HCT116 (cell line): ENCODE data around the gene PHF1.

ENCODE experiments used
- CBX3 ChIP-seq: IDR thresholded peaks from 2 replicates; pipeline ENCODE4 v1.6.1; 2012; ENCODE audit warnings: low read depth
- ELF1 ChIP-seq: IDR thresholded peaks from 2 replicates; pipeline ENCODE4 v1.6.1; 2012; ENCODE audit warnings: low read depth, borderline replicate concordance
- POLR2A ChIP-seq: IDR thresholded peaks from 2 replicates; pipeline ENCODE4 v1.7.0; 2011; ENCODE audit warnings: borderline replicate concordance; ENCODE audit not compliant: insufficient read depth, insufficient read length; ENCODE audit errors: extremely low read depth
- POLR2AphosphoS5 ChIP-seq: IDR thresholded peaks from 2 replicates; pipeline ENCODE4 v1.6.1; 2011; ENCODE audit warnings: mild to moderate bottlenecking, low read depth, low read length, moderate library complexity
- RAD21 ChIP-seq: IDR thresholded peaks from 2 replicates; pipeline ENCODE4 v1.6.1; 2012; ENCODE audit warnings: low read depth, mild to moderate bottlenecking
- SP1 ChIP-seq: IDR thresholded peaks from 2 replicates; pipeline ENCODE4 v1.6.1; 2012; ENCODE audit warnings: low read depth
- SRF ChIP-seq: IDR thresholded peaks from 2 replicates; pipeline ENCODE4 v1.6.1; 2012; ENCODE audit warnings: low read depth
- YY1 ChIP-seq: IDR thresholded peaks from 2 replicates; pipeline ENCODE4 v1.6.1; 2011; ENCODE audit warnings: low read length, low read depth, moderate library complexity, mild to moderate bottlenecking; ENCODE audit not compliant: insufficient replicate concordance; ENCODE audit errors: extremely low read depth
- ZFX ChIP-seq: fragments of 450-650 bp; IDR thresholded peaks from 2 replicates; pipeline ENCODE4 v1.6.1; 2017
- TF ChIP-seq, protein P1 (sequence below), 3 experiments: fragments of 200-600 bp in 1 of 3; sonication (generic) in 1 of 3; IDR thresholded peaks in 2 of 3; conservative IDR thresholded peaks in 1 of 3; 2 replicates each; pipeline ENCODE4 v1.5.1; 2012 to 2017; ENCODE audit warnings: low read depth in 2 of 3, low read length in 2 of 3, antibody characterized with exemption in 1 of 3, borderline replicate concordance in 1 of 3, control low read depth in 1 of 3, mild to moderate bottlenecking in 1 of 3, mixed read lengths in 1 of 3, mixed run types in 1 of 3, moderate library complexity in 1 of 3; ENCODE audit not compliant: insufficient read depth in 1 of 3

DNA sequence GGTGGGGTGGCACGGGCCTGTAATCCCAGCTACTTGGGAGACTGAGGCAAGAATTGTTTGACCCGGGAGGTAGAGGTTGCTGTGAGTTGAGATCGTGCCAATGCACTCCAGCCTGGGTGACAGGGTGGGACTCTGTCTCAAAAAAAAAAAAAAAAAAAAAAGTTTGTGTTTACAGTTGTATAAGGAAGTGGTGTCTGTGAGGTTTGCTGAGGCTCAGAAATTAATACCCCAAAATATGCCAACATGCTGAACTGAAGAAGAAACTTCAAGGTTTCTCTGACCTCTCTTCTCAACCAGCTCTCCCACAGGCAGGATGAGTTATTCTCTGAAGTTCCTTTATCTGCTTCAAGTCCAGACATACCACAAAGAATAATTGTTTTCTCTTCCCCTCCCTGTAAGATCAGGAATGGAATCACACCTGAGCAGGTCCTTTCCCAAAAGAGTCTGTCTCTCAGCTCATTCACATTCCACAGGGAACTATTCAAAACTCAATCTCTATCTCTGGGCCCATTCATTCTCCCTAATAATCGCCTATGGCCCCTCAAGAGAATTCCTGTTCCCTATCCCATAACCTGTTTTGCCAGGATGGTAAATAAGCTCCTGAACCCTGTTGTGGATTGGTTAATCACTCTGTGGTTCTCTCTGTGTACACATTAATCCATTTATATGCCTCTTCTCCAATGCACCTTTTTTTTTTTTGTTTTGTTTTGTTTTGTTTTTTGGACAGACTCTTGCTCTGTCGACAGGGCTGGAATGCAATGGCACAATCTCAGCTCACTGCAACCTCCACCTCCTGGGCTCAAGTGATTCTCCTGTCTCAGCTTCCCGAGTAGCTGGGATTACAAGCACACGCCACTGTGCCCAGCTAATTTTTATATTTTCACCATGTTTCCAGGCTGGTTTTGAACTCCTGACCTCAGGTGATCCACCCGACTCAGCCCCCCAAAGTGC, 36.6 kb upstream of the PHF1 start:
- TF ChIP-seq, protein P1, sequence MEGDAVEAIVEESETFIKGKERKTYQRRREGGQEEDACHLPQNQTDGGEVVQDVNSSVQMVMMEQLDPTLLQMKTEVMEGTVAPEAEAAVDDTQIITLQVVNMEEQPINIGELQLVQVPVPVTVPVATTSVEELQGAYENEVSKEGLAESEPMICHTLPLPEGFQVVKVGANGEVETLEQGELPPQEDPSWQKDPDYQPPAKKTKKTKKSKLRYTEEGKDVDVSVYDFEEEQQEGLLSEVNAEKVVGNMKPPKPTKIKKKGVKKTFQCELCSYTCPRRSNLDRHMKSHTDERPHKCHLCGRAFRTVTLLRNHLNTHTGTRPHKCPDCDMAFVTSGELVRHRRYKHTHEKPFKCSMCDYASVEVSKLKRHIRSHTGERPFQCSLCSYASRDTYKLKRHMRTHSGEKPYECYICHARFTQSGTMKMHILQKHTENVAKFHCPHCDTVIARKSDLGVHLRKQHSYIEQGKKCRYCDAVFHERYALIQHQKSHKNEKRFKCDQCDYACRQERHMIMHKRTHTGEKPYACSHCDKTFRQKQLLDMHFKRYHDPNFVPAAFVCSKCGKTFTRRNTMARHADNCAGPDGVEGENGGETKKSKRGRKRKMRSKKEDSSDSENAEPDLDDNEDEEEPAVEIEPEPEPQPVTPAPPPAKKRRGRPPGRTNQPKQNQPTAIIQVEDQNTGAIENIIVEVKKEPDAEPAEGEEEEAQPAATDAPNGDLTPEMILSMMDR (IDR thresholded peaks at IDR 0.05 in 2 of 3, conservative IDR thresholded peaks at IDR 0.05 in 1 of 3; ENCODE audit: borderline replicate concordance in 1 of 3, insufficient read depth in 1 of 3, low read depth in 2 of 3, low read length in 2 of 3), result no peak
- TF ChIP-seq CBX3 (no peak), ZFX (no peak), YY1 (no peak), RAD21 (no peak), SP1 (no peak), ELF1 (no peak), SRF (no peak), POLR2A (no peak), POLR2AphosphoS5 (no peak)
